OCI-M2 (cell line): ENCODE data around the gene ASTE1.
"Not testable (repeated sequence)": the region's sequence is repeated elsewhere in the genome, so short reads cannot be mapped to it uniquely, and the experiment has no call there.

Experiments
- DNase-seq: peaks from one replicate; lab custom pipeline; 2025; ENCODE audit not compliant: unreplicated experiment; lab: John Stamatoyannopoulos, UW

ASTE1 gene

DNA sequence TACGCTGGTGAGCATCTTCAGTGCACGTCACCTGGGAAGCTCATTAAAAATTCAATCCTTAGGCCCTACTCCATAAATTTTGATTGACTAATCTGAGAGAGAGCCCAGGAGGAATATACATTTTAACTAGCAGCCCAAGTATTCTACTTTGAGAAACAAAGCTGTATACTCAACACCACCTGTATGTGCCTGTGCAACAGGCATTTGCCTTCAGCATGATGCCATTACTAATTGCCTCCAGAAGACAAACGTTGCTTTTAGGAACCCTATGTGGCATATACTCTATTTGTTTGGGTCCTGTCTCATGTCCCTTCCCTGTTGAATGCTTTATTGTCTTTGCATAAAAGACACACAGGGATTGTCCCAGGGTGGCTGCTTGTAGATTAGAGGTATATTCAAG is 7.7 kb downstream of the ASTE1 start:
- DNase-seq: no peak

- no peak for DNase-seq
Measured at GRCh38 chr3:131009698-131010097, 16.9 kb downstream of the ASTE1 start.

- no peak for DNase-seq
Measured at GRCh38 chr3:131008326-131008725, 18.3 kb downstream of the ASTE1 start.

DNA sequence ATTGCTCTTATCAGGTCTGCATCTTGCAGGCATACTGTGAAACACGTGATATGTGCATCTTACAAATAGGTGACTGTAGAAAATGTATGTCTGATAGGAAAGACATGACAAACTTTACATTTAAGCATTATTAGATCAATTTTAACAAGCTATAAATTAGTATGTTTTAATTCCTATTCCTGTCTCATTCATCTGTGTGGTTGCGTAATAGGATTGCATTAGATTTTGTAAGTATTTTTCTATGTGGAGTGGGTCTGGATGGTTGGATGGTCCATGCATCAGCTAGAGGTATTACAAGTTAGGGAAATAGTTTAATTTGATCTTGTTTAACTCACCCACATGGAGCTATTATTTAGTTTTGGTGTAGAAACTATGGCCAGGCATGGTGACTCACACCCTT is 18.8 kb downstream of the ASTE1 start:
- DNase-seq: no peak

- no peak for DNase-seq
Measured at GRCh38 chr3:131007256-131007655, 19.4 kb downstream of the ASTE1 start.

DNA sequence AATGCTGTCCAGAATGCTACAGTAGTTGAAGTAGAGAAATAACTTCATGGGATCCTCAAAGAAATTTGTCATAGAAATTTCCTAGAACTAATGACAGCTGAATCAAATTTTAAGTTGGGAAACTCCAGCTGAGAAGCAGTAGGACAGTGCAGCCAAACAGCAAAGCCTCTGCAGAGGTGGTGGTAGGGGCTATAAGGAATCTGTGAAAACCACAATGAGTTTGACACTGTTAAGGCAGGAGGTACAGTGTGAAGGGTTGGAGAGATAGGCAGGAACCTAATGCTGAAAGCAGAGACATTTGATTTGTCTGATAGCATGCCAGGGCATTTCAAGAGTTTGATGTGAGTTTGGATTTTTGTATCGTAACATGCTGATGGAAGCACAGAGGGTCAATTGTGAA is 22.0 kb downstream of the ASTE1 start:
- DNase-seq: no peak

DNA sequence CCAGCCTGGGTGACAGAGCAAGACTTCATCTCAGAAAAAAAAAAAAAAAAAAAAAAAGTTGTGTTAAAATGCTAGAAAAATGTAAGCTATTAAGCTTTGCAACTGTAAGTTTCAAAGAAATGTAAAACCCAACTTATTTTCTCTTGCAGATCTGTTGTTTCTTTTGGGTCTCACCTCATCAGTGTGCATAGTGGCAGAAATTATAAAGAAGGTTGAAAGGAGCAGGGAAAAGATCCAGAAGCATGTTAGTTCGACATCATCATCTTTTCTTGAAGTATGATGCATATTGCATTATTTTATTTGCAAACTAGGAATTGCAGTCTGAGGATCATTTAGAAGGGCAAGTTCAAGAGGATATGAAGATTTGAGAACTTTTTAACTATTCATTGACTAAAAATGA is 25.6 kb downstream of the ASTE1 start:
- DNase-seq: no peak

DNA sequence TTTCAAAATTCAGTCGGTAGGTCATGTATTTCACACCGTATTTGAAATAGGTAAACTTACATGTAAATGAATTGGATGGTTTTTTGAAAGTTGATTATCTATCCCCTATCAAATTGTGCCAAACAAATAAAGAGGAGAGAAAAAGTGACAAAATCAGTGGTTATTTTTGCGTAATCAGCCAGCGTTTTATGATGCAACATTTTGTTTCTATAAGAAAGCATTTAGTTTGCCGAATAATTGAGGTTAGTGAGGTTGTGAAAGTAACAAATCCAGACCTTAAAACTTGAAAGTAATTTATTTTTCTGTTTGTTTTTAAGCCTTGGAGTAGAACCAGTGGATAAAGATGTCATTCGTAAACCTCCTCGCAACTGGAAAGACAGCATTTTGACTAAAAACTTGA is 29.3 kb downstream of the ASTE1 start:
- DNase-seq: no peak

- no peak for DNase-seq
Measured at GRCh38 chr3:130992344-130992743, 34.3 kb downstream of the ASTE1 start.

DNA sequence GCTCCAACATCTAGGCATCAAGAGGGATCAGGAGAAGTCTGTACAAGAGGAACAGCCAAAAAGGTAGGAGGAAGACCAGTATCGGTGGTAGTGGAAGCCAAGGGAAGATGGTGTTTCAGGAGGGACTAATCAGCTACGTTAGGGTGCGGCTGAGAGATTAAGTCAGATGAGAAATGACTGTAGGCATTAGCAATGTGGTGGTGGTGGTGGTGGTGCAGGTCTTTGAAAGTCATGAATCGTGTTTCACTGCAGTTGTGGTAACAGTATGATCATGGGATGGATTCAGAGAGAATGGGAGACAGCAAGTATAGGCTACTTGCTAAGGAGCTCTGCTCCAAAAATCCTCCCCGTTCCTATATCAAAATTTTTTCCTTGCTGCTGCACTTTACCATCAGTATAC is 35.5 kb downstream of the ASTE1 start:
- no peak for DNase-seq

DNA sequence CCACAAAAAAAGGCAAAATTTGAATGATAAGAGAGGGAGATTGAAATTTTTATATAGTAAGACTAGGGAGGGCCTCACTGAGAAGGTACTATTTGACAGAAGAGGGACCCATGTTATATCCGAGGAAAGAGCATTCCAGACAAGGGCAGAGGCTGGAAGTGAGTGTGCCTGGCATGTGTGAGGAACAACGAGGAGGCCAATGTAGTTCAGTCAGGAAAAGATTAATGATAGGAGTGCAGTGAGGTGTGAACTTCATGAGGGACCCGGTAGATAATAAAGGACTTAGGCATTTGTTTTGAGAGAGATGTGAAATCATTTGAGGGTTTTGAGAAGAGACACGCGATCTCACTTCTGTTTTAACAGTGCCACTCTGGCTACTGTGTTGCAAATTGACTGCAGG is 36.3 kb downstream of the ASTE1 start:
- DNase-seq: no peak

GRCh38 chr3:130981469-130981868 is 45.2 kb downstream of the ASTE1 start:
- no peak for DNase-seq

- no peak for DNase-seq
Measured at GRCh38 chr3:130979117-130979516, 47.5 kb downstream of the ASTE1 start.

GRCh38 chr3:130976706-130977105 is 49.9 kb downstream of the ASTE1 start:
- DNase-seq: no peak

- no peak for DNase-seq
Measured at GRCh38 chr3:130975251-130975650, 51.4 kb downstream of the ASTE1 start.

DNA sequence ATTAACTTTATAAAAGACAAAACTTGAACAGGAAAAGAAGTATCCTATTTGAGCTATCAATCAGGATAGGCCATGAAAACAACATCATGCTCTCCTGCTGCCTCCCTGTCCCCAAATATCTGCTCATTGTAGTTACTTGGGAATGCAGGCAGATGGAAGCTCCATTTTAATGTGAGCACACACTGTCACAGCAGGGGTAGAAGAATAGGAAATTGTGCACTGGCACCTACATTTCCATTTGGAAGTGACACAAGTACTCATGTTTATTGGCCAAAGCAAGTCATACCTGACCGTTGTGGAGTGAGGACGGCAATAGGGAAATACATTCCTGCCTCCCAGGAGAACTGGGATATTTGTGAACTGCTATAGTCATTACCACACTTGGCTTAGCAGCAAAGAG is 52.4 kb downstream of the ASTE1 start:
- DNase-seq: no peak

DNA sequence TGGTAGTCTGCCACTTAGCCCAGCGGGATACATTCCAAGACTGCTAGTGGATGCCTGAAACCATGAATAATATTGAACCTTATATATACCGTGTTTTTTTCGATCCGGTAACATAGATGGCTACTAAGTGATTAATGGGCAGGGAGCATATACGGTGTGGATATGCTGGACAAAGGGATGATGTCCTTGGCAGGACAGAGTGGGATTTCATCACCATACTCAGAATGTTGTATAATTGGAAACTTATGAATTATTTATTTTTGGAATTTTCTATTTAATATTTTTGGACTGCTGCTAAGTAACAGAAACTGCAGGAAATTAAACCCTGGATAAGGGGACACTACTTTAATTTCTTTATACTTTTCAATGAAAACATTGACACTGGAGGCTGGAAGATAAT is 53.2 kb downstream of the ASTE1 start:
- DNase-seq: no peak

GRCh38 chr3:130972592-130972991 is 54.0 kb downstream of the ASTE1 start:
- DNase-seq: not testable (repeated sequence)

DNA sequence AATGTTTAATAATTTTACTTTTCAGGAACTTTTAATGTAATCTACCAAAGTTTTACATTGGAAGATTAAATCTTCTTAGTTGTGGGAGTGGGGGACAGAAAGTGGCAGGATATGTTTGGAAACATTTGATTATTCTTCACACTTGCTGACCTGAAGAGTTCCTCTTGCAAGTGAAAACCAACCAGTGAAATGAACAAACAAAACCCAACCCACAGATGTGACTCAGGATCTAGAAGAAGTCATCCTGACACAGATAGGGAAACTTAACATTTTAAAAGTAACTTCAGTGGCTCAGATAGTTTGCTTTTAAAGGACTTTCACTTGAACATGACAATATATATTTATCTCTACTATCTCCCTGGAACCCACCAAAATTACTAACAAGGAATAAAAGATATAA is 55.4 kb downstream of the ASTE1 start:
- DNase-seq: no peak

- no peak for DNase-seq
Measured at GRCh38 chr3:130969621-130970020, 57.0 kb downstream of the ASTE1 start.

DNA sequence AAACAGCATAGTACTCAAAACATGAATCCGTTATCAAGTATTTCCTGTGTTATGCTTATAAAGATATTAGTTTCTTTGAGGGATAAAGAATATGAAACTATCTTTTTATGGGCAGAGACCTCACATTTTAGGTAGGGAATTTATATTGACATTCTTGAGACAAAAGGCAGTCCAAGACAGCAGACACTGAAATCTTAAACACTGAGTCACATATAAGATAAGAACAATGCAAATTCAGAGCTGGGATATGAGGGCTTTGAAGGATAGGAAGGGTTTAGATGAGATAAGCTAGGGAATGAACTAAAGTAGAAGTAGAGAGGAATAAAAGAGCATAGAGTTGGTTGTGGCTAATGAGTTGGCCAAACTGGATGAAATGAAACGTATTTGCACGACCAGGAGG is 58.4 kb downstream of the ASTE1 start:
- no peak for DNase-seq

GRCh38 chr3:130967281-130967680 is 59.3 kb downstream of the ASTE1 start:
- no peak for DNase-seq

DNA sequence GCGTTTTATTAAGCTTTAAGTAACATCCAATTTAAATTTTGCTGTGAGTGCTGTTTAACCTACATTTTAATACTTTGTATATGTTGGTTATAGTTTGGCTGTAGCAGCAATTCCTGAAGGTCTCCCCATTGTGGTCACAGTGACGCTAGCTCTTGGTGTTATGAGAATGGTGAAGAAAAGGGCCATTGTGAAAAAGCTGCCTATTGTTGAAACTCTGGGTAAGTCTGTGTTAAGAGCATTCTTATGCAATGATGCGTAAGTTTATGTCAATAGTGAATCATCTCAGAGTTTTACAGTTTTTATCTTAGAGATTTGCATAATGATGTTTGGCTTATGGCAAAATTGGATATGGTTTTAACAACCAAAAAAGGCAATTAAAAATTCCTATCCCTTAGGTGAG is 62.7 kb downstream of the ASTE1 start:
- DNase-seq: no peak
